Thyroid gland (tissue), 4 donors: ENCODE results near the gene SBSN. TPM values are rescaled to one million over a fixed set of nuclear protein-coding genes. Genes with fewer than 3 reads are reported as not detected.

Experiments used
- DNase-seq, 2 donors: peaks; one replicate each; pipeline ENCODE4 v3.0.0-alpha.2; 2019
- H3K27ac ChIP-seq, 3 donors: fragments of 200-600 bp; sonication (generic); 1 replicate in 2 of 3; 2 replicates in 1 of 3; pipeline ENCODE4 v1.5.1; 2016 to 2019; ENCODE audit warnings: mild to moderate bottlenecking in 1 of 3, moderate library complexity in 1 of 3
- H3K27me3 ChIP-seq: fragments of 200-600 bp; sonication (generic); one replicate; pipeline ENCODE4 v1.5.1; 2019
- H3K36me3 ChIP-seq, 2 donors: fragments of 200-600 bp; sonication (generic); one replicate each; pipeline ENCODE4 v1.5.1; 2016 to 2019
- H3K4me1 ChIP-seq, 2 donors: fragments of 200-600 bp; sonication (generic); one replicate each; pipeline ENCODE4 v1.5.1; 2017 to 2019
- H3K4me3 ChIP-seq, 3 donors: fragments of 200-600 bp; sonication (generic); replicated peaks in 1 of 3; 1 replicate in 2 of 3; 2 replicates in 1 of 3; pipeline ENCODE4 v1.5.1; 2016; ENCODE audit warnings: mild to moderate bottlenecking in 1 of 3
- H3K9me3 ChIP-seq: fragments of 200-600 bp; sonication (generic); one replicate; pipeline ENCODE4 v1.5.1; 2017
- CTCF ChIP-seq, 6 experiments: fragments of 200-600 bp in 3 of 6; fragments of 450-650 bp in 3 of 6; sonication (generic) in 3 of 6; IDR thresholded peaks; one replicate each; pipeline ENCODE4 v1.5.1; 2016 to 2019; ENCODE audit warnings: antibody characterized with exemption in 6 of 6, mild to moderate bottlenecking in 2 of 6, inconsistent platforms in 1 of 6, moderate library complexity in 1 of 6
- POLR2A ChIP-seq, 2 donors: fragments of 450-650 bp; IDR thresholded peaks; one replicate each; pipeline ENCODE4 v1.6.1; 2017; ENCODE audit warnings: antibody characterized with exemption in 2 of 2, mild to moderate bottlenecking in 2 of 2, moderate library complexity in 1 of 2
- WGBS, 2 donors: methylation state at CpG; one replicate each; pipeline ENCODE4 v1.1.5; 2017; 5-methylcytosine and 5-hydroxymethylcytosine counted together
- intact Hi-C: fragments of 100-400 bp; cut with DNase I; formaldehyde crosslinking; loops from one replicate; pipeline ENCODE4 v1.15.1; 2023
- total RNA-seq, 4 donors: library from RNA; depleted of rRNA; stranded (reverse); fragments of >200 nt; gene quantifications; one replicate each; pipeline ENCODE4 v1.2.3, GENCODE V29; 2016

The SBSN gene
- total RNA-seq, 4 donors from 2014 or later, result 1.2 TPM; not detected in 3

DNA sequence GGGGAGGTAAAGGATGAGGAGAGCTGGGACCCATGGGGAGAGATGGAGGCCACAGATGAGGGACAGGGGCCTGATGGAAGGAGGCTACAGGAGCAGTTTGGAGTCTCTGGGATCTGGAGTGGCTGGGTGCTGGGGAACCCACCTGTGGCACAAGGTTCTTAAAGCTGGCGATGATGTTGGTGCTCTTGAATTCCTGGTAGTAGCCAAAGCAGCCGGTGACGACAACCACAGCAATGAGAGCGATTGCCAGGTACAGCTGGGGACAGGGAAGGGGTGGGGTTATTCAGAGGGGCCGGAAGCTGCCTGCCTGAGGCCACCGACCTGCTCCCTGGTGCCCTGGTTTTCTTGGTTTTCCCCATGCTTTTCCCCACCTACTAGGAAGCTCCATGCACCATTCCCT lies 32.6 kb upstream of the SBSN start:
- H3K4me3 ChIP-seq, result no peak overlapping the region
- H3K27me3 ChIP-seq, result peaks cover 7% of the 10 kb centered on the region
- intact Hi-C loops, result no loop called here
- no peak for TF ChIP-seq CTCF (IDR thresholded peaks at IDR 0.05)
- no peak for TF ChIP-seq POLR2A (IDR thresholded peaks at IDR 0.05)
- no peak overlapping the region for H3K27ac ChIP-seq
- H3K4me1 ChIP-seq, result peaks cover 6 to 16% of the 10 kb centered on the region in 2 donors
- no peaks in the 10 kb centered on the region for H3K9me3 ChIP-seq
- H3K36me3 ChIP-seq, result no peaks in the 10 kb centered on the region
- no peak for DNase-seq
- 68 to 71% methylated on average over 6 of the region's 6 CpGs for WGBS, 2 donors

GRCh38 chr19:35560271-35560670 lies 32.2 kb upstream of the SBSN start:
- H3K27me3 ChIP-seq, result peaks cover 7% of the 10 kb centered on the region
- TF ChIP-seq CTCF (IDR thresholded peaks at IDR 0.05) (no peak), POLR2A (IDR thresholded peaks at IDR 0.05) (no peak)
- no peaks in the 10 kb centered on the region for H3K36me3 ChIP-seq
- no peak overlapping the region for H3K4me3 ChIP-seq
- 75 to 86% methylated on average over 9 to 18 of the region's 18 CpGs for WGBS, 2 donors
- intact Hi-C loops, result no loop called here
- H3K9me3 ChIP-seq, result no peaks in the 10 kb centered on the region
- H3K4me1 ChIP-seq, result peaks cover 6 to 17% of the 10 kb centered on the region in 2 donors
- H3K27ac ChIP-seq, result no peak overlapping the region
- no peak for DNase-seq

- no peaks in the 10 kb centered on the region for H3K9me3 ChIP-seq
- H3K27me3 ChIP-seq, result peaks cover 7% of the 10 kb centered on the region
- no peak for DNase-seq
- 88 to 91% methylated on average over 22 to 23 of the region's 23 CpGs for WGBS, 2 donors
- no peak for TF ChIP-seq CTCF (IDR thresholded peaks at IDR 0.05)
- no peak for TF ChIP-seq POLR2A (IDR thresholded peaks at IDR 0.05)
- no peaks in the 10 kb centered on the region for H3K36me3 ChIP-seq
- H3K27ac ChIP-seq, result no peak overlapping the region
- no peak overlapping the region for H3K4me3 ChIP-seq
- peaks cover 6 to 22% of the 10 kb centered on the region in 2 donors for H3K4me1 ChIP-seq
- intact Hi-C loops, result no loop called here
Observed at GRCh38 chr19:35559781-35560180, 31.7 kb upstream of the SBSN start.

- H3K4me3 ChIP-seq, result no peak overlapping the region
- intact Hi-C loops, result no loop called here
- no peak for DNase-seq
- no peak overlapping the region for H3K27ac ChIP-seq
- no peaks in the 10 kb centered on the region for H3K36me3 ChIP-seq
- H3K4me1 ChIP-seq, result peaks cover 6 to 27% of the 10 kb centered on the region in 2 donors
- H3K27me3 ChIP-seq, result peaks cover 7% of the 10 kb centered on the region
- WGBS, 2 donors, result 67 to 69% methylated on average over 9 to 11 of the region's 11 CpGs
- TF ChIP-seq CTCF (IDR thresholded peaks at IDR 0.05) (no peak), POLR2A (IDR thresholded peaks at IDR 0.05) (no peak)
- H3K9me3 ChIP-seq, result no peaks in the 10 kb centered on the region
Observed at GRCh38 chr19:35559281-35559659, 31.2 kb upstream of the SBSN start.

DNA sequence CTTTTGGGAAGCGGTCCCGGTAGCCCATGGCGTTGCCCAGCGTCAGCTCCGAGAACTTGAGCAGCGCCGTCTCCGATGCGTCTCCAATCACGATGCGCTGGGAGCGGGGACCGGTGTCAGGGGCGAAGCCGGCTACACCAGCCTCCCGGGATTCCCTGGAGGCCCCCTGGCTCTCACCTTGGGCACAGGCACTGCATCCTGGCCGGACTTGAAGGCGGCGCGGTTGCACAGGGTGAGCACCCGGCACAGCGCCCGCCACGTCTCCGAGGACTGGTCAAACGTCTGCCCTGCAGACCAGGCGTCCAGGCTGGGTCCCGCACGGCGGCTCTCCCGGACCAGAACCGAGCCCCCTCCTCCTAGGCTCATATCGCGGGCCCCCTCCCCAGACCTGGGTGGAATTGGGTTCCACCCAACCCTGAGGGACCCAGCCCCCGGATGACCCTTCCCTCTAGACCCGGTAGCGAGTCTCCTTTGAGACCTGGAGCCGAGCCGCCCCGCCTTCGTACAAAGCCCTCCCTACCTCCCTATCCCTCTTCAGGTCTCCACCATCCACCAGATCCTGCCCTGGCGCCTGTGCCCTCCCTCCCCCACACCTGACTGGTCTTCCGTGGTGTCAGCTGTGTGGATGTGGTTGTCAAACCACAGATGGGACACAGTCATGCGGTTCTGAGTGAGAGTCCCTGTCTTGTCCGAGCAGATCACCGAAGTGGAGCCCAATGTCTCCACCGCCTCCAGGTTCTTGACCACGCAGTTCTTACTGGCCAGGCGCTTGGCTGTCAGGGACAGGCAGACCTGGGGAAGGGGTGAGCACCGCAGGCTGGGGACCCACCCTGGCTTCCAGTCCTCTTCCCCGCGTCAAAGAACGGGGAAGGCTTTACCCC lies 30.5 kb upstream of the SBSN start:
- peak overlapping the region in 1 of 3 donors; percentile 11 for H3K4me3 ChIP-seq
- H3K9me3 ChIP-seq, result no peaks in the 10 kb centered on the region
- DNase-seq, result no peak
- H3K4me1 ChIP-seq, result peaks cover 6 to 34% of the 10 kb centered on the region in 2 donors
- TF ChIP-seq POLR2A (IDR thresholded peaks at IDR 0.05) (no peak), CTCF (IDR thresholded peaks at IDR 0.05) (no peak)
- H3K36me3 ChIP-seq, result no peaks in the 10 kb centered on the region
- H3K27me3 ChIP-seq, result peaks cover 7% of the 10 kb centered on the region
- WGBS, 2 donors, result 53 to 66% methylated on average over 18 to 26 of the region's 53 CpGs
- H3K27ac ChIP-seq, result no peak overlapping the region
- intact Hi-C loops, result no loop called here
